ENCODE data around the gene CUBN.

- TF ChIP-seq, protein P1, sequence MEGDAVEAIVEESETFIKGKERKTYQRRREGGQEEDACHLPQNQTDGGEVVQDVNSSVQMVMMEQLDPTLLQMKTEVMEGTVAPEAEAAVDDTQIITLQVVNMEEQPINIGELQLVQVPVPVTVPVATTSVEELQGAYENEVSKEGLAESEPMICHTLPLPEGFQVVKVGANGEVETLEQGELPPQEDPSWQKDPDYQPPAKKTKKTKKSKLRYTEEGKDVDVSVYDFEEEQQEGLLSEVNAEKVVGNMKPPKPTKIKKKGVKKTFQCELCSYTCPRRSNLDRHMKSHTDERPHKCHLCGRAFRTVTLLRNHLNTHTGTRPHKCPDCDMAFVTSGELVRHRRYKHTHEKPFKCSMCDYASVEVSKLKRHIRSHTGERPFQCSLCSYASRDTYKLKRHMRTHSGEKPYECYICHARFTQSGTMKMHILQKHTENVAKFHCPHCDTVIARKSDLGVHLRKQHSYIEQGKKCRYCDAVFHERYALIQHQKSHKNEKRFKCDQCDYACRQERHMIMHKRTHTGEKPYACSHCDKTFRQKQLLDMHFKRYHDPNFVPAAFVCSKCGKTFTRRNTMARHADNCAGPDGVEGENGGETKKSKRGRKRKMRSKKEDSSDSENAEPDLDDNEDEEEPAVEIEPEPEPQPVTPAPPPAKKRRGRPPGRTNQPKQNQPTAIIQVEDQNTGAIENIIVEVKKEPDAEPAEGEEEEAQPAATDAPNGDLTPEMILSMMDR (IDR thresholded peaks at IDR 0.05 in 4 of 5, conservative IDR thresholded peaks at IDR 0.05 in 1 of 5) = no peak
- no peak for TF ChIP-seq POLR2A (IDR thresholded peaks at IDR 0.05)
These were observed 62.8 kb downstream of the CUBN start for GRCh38 chr10:17066807-17067206.

Measured in gastrocnemius medialis (tissue), 4 donors.